H1 (cell line): Measurements from ENCODE around the gene SLC25A17. TPM values are rescaled to one million over a fixed set of nuclear protein-coding genes. Genes with fewer than 3 reads are reported as not detected.

ENCODE experiments used
- CTCF ChIA-PET: fragments of 300-600 bp; sonication (Branson Sonifier 250); formaldehyde crosslinking; loops from one replicate; lab custom pipeline; 2021; ENCODE audit not compliant: partially characterized antibody; lab: Charles Lee
- POLR2A ChIA-PET: fragments of 300-600 bp; sonication (Branson Sonifier 250); formaldehyde crosslinking; loops from one replicate; lab custom pipeline; 2021; ENCODE audit warnings: inconsistent platforms; ENCODE audit not compliant: partially characterized antibody; lab: Charles Lee
- DNase-seq, 2 experiments: peaks; one replicate each; pipeline versions ENCODE4 v3.0.0 to v3.0.0-alpha.2; 2010 to 2022; ENCODE audit warnings: low spot score in 2 of 2, low read depth in 1 of 2, mixed read lengths in 1 of 2
- FAIRE-seq: peaks from 2 replicates; lab custom pipeline; 2011; peaks lifted over from hg19 to GRCh38; lab: Jason Lieb, UNC
- H2AFZ ChIP-seq: 2 replicates; pipeline ENCODE4 v1.8.1; 2012; ENCODE audit warnings: low read length, inconsistent platforms
- H2AK5ac ChIP-seq: 2 replicates; pipeline ENCODE4 v1.6.1; 2013; ENCODE audit warnings: low read depth, low read length
- H2BK120ac ChIP-seq: replicated peaks from 2 replicates; pipeline ENCODE3; 2013; ENCODE audit warnings: low read depth, low read length, inconsistent platforms
- H2BK12ac ChIP-seq: 2 replicates; pipeline ENCODE4 v1.6.1; 2013; ENCODE audit warnings: low read depth, low read length
- H2BK15ac ChIP-seq: 2 replicates; pipeline ENCODE4 v1.6.1; 2013; ENCODE audit warnings: low read length
- H2BK20ac ChIP-seq: 2 replicates; pipeline ENCODE4 v1.6.1; 2013; ENCODE audit warnings: low read length
- H2BK5ac ChIP-seq: 2 replicates; pipeline ENCODE4 v1.6.1; 2013; ENCODE audit warnings: low read depth, low read length
- H3K14ac ChIP-seq: 2 replicates; pipeline ENCODE4 v1.6.1; 2013; ENCODE audit warnings: inconsistent platforms; ENCODE audit not compliant: insufficient read length
- H3K18ac ChIP-seq: 2 replicates; pipeline ENCODE4 v1.6.1; 2013; ENCODE audit warnings: low read length; ENCODE audit errors: extremely low read depth
- H3K23ac ChIP-seq: 2 replicates; pipeline ENCODE4 v1.6.1; 2013; ENCODE audit warnings: inconsistent platforms; ENCODE audit not compliant: insufficient read length
- H3K23me2 ChIP-seq: 2 replicates; pipeline ENCODE4 v1.6.1; 2013; ENCODE audit warnings: low read depth, low read length
- H3K27ac ChIP-seq: 2 replicates; pipeline ENCODE4 v1.6.1; 2011; ENCODE audit warnings: low read depth, low read length, inconsistent platforms
- H3K27me3 ChIP-seq, 4 experiments: replicated peaks in 1 of 4; 1 replicate in 1 of 4; 2 replicates in 3 of 4; pipeline versions ENCODE4 v1.6.1 to v1.8.1; 2011 to 2013; ENCODE audit warnings: low read length in 3 of 4, mild to moderate bottlenecking in 3 of 4, inconsistent platforms in 2 of 4, mixed read lengths in 2 of 4, moderate library complexity in 1 of 4; ENCODE audit not compliant: control insufficient read depth in 3 of 4, insufficient read depth in 3 of 4; ENCODE audit errors: extremely low read depth in 1 of 4
- H3K36me3 ChIP-seq, 4 experiments: 2 replicates each; pipeline versions ENCODE4 v1.6.1 to v1.8.1; 2011 to 2013; ENCODE audit warnings: mild to moderate bottlenecking in 4 of 4, low read length in 3 of 4, moderate library complexity in 2 of 4, control low read depth in 1 of 4, inconsistent platforms in 1 of 4; ENCODE audit not compliant: insufficient read depth in 4 of 4, control insufficient read depth in 2 of 4
- H3K4ac ChIP-seq: replicated peaks from 2 replicates; pipeline ENCODE3; 2013; ENCODE audit warnings: low read length, low read depth, mixed read lengths, inconsistent platforms; ENCODE audit not compliant: insufficient read length
- H3K4me1 ChIP-seq, 4 experiments: replicated peaks in 1 of 4; 1 replicate in 1 of 4; 2 replicates in 3 of 4; pipeline versions ENCODE4 v1.6.1 to v1.8.1; 2011 to 2013; ENCODE audit warnings: low read length in 3 of 4, inconsistent platforms in 2 of 4, mixed read lengths in 1 of 4; ENCODE audit not compliant: insufficient read depth in 4 of 4, control insufficient read depth in 3 of 4
- H3K4me2 ChIP-seq, 2 experiments: 2 replicates each; pipeline versions ENCODE4 v1.6.1 to v1.8.1; 2011 to 2013; ENCODE audit warnings: low read depth in 2 of 2, low read length in 2 of 2, control low read depth in 1 of 2, inconsistent platforms in 1 of 2, mild to moderate bottlenecking in 1 of 2; ENCODE audit not compliant: insufficient read depth in 1 of 2
- H3K4me3 ChIP-seq, 4 experiments: fragments of 200-600, 300-600 bp in 1 of 4; sonication (generic), shearing (Covaris generic), sonication (Bioruptor Twin) in 1 of 4; 2 replicates each; pipeline versions ENCODE4 v1.5.1 to v1.8.1; 2011 to 2016; ENCODE audit warnings: low read length in 4 of 4, low read depth in 3 of 4, control low read depth in 2 of 4, inconsistent platforms in 2 of 4, mild to moderate bottlenecking in 2 of 4, mixed read lengths in 1 of 4, moderate library complexity in 1 of 4; ENCODE audit not compliant: insufficient read depth in 2 of 4; ENCODE audit errors: extremely low read depth in 1 of 4
- H3K56ac ChIP-seq: replicated peaks from 2 replicates; pipeline ENCODE3; 2013; ENCODE audit warnings: low read depth, mild to moderate bottlenecking, mixed read lengths, low read length, inconsistent platforms; ENCODE audit not compliant: insufficient read length
- H3K79me1 ChIP-seq: 2 replicates; pipeline ENCODE4 v1.6.1; 2013; ENCODE audit warnings: low read depth, low read length, control low read depth
- H3K79me2 ChIP-seq, 2 experiments: 2 replicates each; pipeline versions ENCODE4 v1.6.1 to v1.8.1; 2012 to 2013; ENCODE audit warnings: low read length in 2 of 2, mild to moderate bottlenecking in 2 of 2, inconsistent platforms in 1 of 2; ENCODE audit not compliant: insufficient read depth in 2 of 2, control insufficient read depth in 1 of 2
- H3K9ac ChIP-seq, 4 experiments: replicated peaks in 1 of 4; 1 replicate in 1 of 4; 2 replicates in 3 of 4; pipeline versions ENCODE4 v1.6.1 to v1.8.1; 2011 to 2013; ENCODE audit warnings: low read depth in 3 of 4, low read length in 3 of 4, control low read depth in 2 of 4, mild to moderate bottlenecking in 2 of 4, moderate library complexity in 2 of 4, inconsistent platforms in 1 of 4; ENCODE audit errors: extremely low read depth in 1 of 4
- H3K9me3 ChIP-seq, 2 experiments: 2 replicates each; pipeline versions ENCODE4 v1.6.1 to v1.8.1; 2012 to 2013; ENCODE audit warnings: mild to moderate bottlenecking in 2 of 2, moderate library complexity in 2 of 2, control low read depth in 1 of 2, inconsistent platforms in 1 of 2, low read depth in 1 of 2, low read length in 1 of 2, mixed read lengths in 1 of 2; ENCODE audit not compliant: insufficient read depth in 2 of 2
- H4K20me1 ChIP-seq, 2 experiments: replicated peaks in 1 of 2; 2 replicates each; pipeline versions ENCODE3 to v1.8.1; 2011 to 2013; ENCODE audit warnings: inconsistent platforms in 2 of 2, low read length in 2 of 2, mild to moderate bottlenecking in 1 of 2; ENCODE audit not compliant: insufficient read depth in 2 of 2, control insufficient read depth in 1 of 2
- H4K5ac ChIP-seq: 2 replicates; pipeline ENCODE4 v1.6.1; 2013; ENCODE audit warnings: low read length, low read depth, mixed read lengths, inconsistent platforms; ENCODE audit not compliant: insufficient read length
- H4K8ac ChIP-seq: 2 replicates; pipeline ENCODE4 v1.8.0; 2013; ENCODE audit warnings: mild to moderate bottlenecking, moderate library complexity, low read length, inconsistent platforms; ENCODE audit not compliant: insufficient read depth; ENCODE audit errors: extremely low read depth
- H4K91ac ChIP-seq: replicated peaks from 2 replicates; pipeline ENCODE3; 2013; ENCODE audit warnings: low read length, mixed read lengths, inconsistent platforms; ENCODE audit not compliant: insufficient read length
- BRCA1 ChIP-seq: IDR thresholded peaks from 2 replicates; pipeline ENCODE4 v1.6.1; 2012; ENCODE audit warnings: low read depth, low read length, improper control_type of control experiment
- CBX8 ChIP-seq: fragments of 300-800, 300-1000 bp; sonication (generic); IDR thresholded peaks from 2 replicates; pipeline ENCODE4 v1.7.1; 2016; ENCODE audit warnings: low read depth, low read length, borderline replicate concordance
- EP300 ChIP-seq, 2 experiments: IDR thresholded peaks; 1 replicate in 1 of 2; 2 replicates in 1 of 2; pipeline ENCODE4 v1.6.1; 2011 to 2012; ENCODE audit warnings: low read depth in 2 of 2, low read length in 2 of 2, mild to moderate bottlenecking in 2 of 2, borderline replicate concordance in 1 of 2, inconsistent platforms in 1 of 2, moderate library complexity in 1 of 2
- EZH2 ChIP-seq: fragments of 200-600 bp; sonication (generic); IDR thresholded peaks from 2 replicates; pipeline ENCODE4 v1.7.1; 2012; ENCODE audit warnings: low read depth, mild to moderate bottlenecking, moderate library complexity, low read length, inconsistent platforms; ENCODE audit not compliant: severe bottlenecking
- HDAC2 ChIP-seq, 2 experiments: fragments of 300-600 bp in 1 of 2; sonication (generic) in 1 of 2; IDR thresholded peaks; 2 replicates each; pipeline ENCODE4 v1.6.1; 2011 to 2012; ENCODE audit warnings: low read depth in 2 of 2, low read length in 2 of 2, mild to moderate bottlenecking in 2 of 2, moderate library complexity in 2 of 2, borderline replicate concordance in 1 of 2, inconsistent platforms in 1 of 2
- HDAC6 ChIP-seq: IDR thresholded peaks from one replicate; pipeline ENCODE4 v1.7.1; 2012; ENCODE audit warnings: low read depth, mild to moderate bottlenecking, inconsistent platforms, low read length, moderate library complexity
- JUN ChIP-seq: IDR thresholded peaks from 2 replicates; pipeline ENCODE4 v1.6.1; 2011; ENCODE audit warnings: low read depth, mild to moderate bottlenecking, improper control_type of control experiment, low read length
- SIN3A ChIP-seq, 2 experiments: IDR thresholded peaks in 1 of 2; conservative IDR thresholded peaks in 1 of 2; 2 replicates each; pipeline ENCODE4 v1.6.1; 2011 to 2012; ENCODE audit warnings: low read length in 2 of 2, improper control_type of control experiment in 1 of 2, low read depth in 1 of 2, mild to moderate bottlenecking in 1 of 2
- SIRT6 ChIP-seq: IDR thresholded peaks from one replicate; pipeline ENCODE4 v1.7.1; 2012; ENCODE audit warnings: low read length, inconsistent platforms
- SP1 ChIP-seq: IDR thresholded peaks from 2 replicates; pipeline ENCODE4 v1.6.1; 2011; ENCODE audit warnings: low read depth, low read length
- SP2 ChIP-seq: IDR thresholded peaks from 2 replicates; pipeline ENCODE4 v1.6.1; 2012; ENCODE audit warnings: mild to moderate bottlenecking, low read length, inconsistent platforms
- TAF1 ChIP-seq: IDR thresholded peaks from 2 replicates; pipeline ENCODE4 v1.6.1; 2011; ENCODE audit warnings: mild to moderate bottlenecking, low read depth, low read length
- WGBS, 2 experiments: shearing (Covaris generic) in 1 of 2; methylation state at CpG; one replicate each; pipeline versions ENCODE4 v1.1.6 to v1.1.7; 2013 to 2015; ENCODE audit warnings: low lambda C conversion rate in 2 of 2, mixed read lengths in 2 of 2, inconsistent platforms in 1 of 2, low coverage in 1 of 2, missing lambda C conversion rate in 1 of 2; ENCODE audit not compliant: insufficient replicate concordance in 2 of 2, insufficient coverage in 1 of 2, insufficient read length in 1 of 2; ENCODE audit errors: extremely low coverage in 1 of 2, missing lambda C conversion rate in 1 of 2; 5-methylcytosine and 5-hydroxymethylcytosine counted together
- polyA plus RNA-seq, 7 experiments: library from polyadenylated mRNA; depleted of rRNA in 3 of 7; stranded (reverse) in 5 of 7; unstranded in 2 of 7; fragments of >200 nt in 5 of 7; fragments of 200-250 nt in 2 of 7; gene quantifications; 1 replicate in 5 of 7; 2 replicates in 1 of 7; 4 replicates in 1 of 7; pipeline versions ENCODE4 v1.2.1 to v1.2.3, GENCODE V29; 2011 to 2013; ENCODE audit warnings: missing spikeins in 2 of 7, mixed read lengths in 2 of 7
- total RNA-seq: library from RNA; stranded (reverse); fragmentation: NEBNext Ultra II Directional; extraction: Animal tissue kit (Norgen Biotek cat#: 25700); gene quantifications from 2 replicates; pipeline ENCODE4 v1.2.1, GENCODE V29; 2021
- TF ChIP-seq, protein P1 (sequence below): IDR thresholded peaks from 2 replicates; pipeline ENCODE4 v1.6.1; 2012; ENCODE audit warnings: inconsistent platforms

Gene SLC25A17
- total and polyA plus RNA-seq, 2 of the 8 experiments (the other 6 are each of a cell fraction or from before 2014, with no cell fraction given): 17.9 to 40.4 TPM

DNA sequence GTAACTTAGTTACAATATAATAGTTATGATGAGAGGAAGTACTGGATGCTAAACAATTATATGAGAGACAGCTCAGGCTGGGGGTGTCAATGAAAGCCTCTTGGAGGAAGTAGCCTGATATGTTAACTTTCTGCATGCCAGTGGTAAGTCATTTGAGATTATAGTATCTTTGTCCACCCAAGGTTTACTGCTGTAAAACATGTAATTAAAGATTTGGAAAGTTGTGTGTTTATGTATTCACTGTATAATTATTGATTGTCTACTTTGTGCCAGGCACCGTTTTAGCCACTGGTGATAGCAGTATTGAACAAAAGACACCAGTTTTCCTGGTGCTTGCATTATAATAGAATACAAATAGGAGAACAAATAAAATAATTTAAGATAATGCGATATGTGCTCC is 43.4 kb upstream of the SLC25A17 start:
- no peak overlapping the region for H2BK15ac ChIP-seq
- no peak overlapping the region for H4K8ac ChIP-seq
- peaks cover 0 to 14% (median 0%) of the 10 kb centered on the region in 4 experiments; a peak in 4 of 8 replicates for H3K36me3 ChIP-seq
- POLR2A ChIA-PET: interaction anchor here (0.7 kb wide), 1 partner anchor 42 kb away, joined by 3 read pairs; no protein-coding TSS in a partner anchor
- H3K4me1 ChIP-seq: peaks cover 0 to 3% (median 0%) of the 10 kb centered on the region in 4 experiments; a peak in 1 of 7 replicates
- no peak overlapping the region for H3K9ac ChIP-seq
- 95% methylated on average over 2 of the region's 2 CpGs; no CpG with 5 or more reads in 1 of the 2 experiments for WGBS, 2 experiments
- H2BK120ac ChIP-seq: no peak overlapping the region
- H2BK12ac ChIP-seq: no peak overlapping the region
- peaks cover 2 to 4% of the 10 kb centered on the region in 2 experiments for H4K20me1 ChIP-seq
- no peaks in the 10 kb centered on the region; the same call in 1 of the 2 replicates for H3K79me1 ChIP-seq
- H2AFZ ChIP-seq: no peak overlapping the region
- H3K27ac ChIP-seq: no peak overlapping the region
- H4K91ac ChIP-seq: no peak overlapping the region
- H3K4me2 ChIP-seq: no peak overlapping the region
- no peak overlapping the region for H3K56ac ChIP-seq
- H4K5ac ChIP-seq: no peak overlapping the region
- no peak overlapping the region for H3K23ac ChIP-seq
- H2BK20ac ChIP-seq: no peak overlapping the region
- peaks cover 2% of the 10 kb centered on the region for H3K23me2 ChIP-seq
- no peak overlapping the region for H2BK5ac ChIP-seq
- H3K4ac ChIP-seq: no peak overlapping the region
- TF ChIP-seq JUN: no peak
- TF ChIP-seq EZH2: no peak
- TF ChIP-seq TAF1: no peak
- TF ChIP-seq HDAC2 (IDR thresholded peaks at IDR 0.05; ENCODE audit: borderline replicate concordance in 1 of 2, low read depth in 2 of 2, low read length in 2 of 2): no peak
- TF ChIP-seq SIN3A (conservative IDR thresholded peaks at IDR 0.05 in 1 of 2, IDR thresholded peaks at IDR 0.05 in 1 of 2; ENCODE audit: low read depth in 1 of 2, low read length in 2 of 2): no peak
- no peak for TF ChIP-seq SIRT6
- no peak for TF ChIP-seq SP2
- TF ChIP-seq HDAC6: no peak
- no peak for TF ChIP-seq CBX8
- no peak for TF ChIP-seq BRCA1
- TF ChIP-seq, protein P1, sequence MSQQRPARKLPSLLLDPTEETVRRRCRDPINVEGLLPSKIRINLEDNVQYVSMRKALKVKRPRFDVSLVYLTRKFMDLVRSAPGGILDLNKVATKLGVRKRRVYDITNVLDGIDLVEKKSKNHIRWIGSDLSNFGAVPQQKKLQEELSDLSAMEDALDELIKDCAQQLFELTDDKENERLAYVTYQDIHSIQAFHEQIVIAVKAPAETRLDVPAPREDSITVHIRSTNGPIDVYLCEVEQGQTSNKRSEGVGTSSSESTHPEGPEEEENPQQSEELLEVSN: no peak
- TF ChIP-seq SP1: no peak
- TF ChIP-seq EP300 (IDR thresholded peaks at IDR 0.05; ENCODE audit: borderline replicate concordance in 1 of 2, low read depth in 2 of 2, low read length in 2 of 2): no peak
- H3K4me3 ChIP-seq: no peak overlapping the region
- H3K79me2 ChIP-seq: peaks cover 5 to 65% of the 10 kb centered on the region in 2 experiments; a peak in 3 of 4 replicates
- FAIRE-seq (no peak), DNase-seq (no peak)
- H3K27me3 ChIP-seq: no peaks in the 10 kb centered on the region
- no peak overlapping the region for H3K18ac ChIP-seq
- no peak overlapping the region for H2AK5ac ChIP-seq
- CTCF ChIA-PET: no interaction called here
- H3K14ac ChIP-seq: no peak overlapping the region
- H3K9me3 ChIP-seq: no peaks in the 10 kb centered on the region
